Stimulated activated CD4-positive, alpha-beta T cell treated with anti-CD3 and anti-CD28 coated beads, Interleukin-1b, Interleukin-23, amount 100 ng/mL, for 48 hours (primary cell): ENCODE results near the gene CABP5.

Experiments
- DNase-seq: peaks from one replicate; pipeline ENCODE4 v3.0.0-alpha.2; 2020

The CABP5 gene

DNA sequence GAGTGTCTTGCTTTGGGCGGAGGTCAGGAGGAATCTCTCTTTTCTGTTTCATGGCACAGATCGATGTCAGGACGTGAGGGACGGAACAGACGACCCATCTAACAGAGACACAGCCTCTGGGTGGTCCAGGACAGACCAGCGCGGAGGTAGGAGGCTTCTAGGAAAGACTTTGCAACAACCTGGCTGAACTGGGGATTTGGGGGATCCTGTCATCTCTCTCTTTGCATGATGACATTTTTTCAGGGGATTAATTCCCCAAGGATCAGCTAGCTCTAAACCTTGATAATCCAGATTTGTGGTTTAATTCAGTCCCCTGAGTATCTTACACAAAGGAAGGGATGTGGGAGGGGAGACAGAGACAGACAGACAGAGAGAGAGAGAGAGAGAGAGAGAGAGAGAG lies 14.4 kb downstream of the CABP5 start:
- DNase-seq: no peak

DNA sequence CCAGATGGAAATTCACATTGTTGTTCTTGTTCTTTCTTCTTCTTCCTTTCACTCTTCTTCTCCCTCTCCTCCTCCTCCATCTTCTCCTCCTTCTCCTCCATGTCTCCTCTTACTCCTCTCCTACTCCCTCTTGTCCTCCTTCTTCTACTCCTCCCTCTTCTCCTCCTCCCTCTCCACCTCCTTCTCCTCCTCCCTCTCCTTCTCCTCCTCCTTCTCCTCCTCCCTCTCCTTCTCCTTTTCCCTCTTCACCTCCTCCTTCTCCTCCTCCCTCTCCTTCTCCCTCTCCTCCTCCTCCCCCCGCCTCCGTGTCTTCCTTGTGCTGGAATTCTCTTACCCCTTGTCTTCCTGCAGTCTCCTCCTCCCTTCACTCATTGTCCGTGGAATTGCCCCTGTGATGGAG lies 18.4 kb downstream of the CABP5 start:
- no peak for DNase-seq

DNA sequence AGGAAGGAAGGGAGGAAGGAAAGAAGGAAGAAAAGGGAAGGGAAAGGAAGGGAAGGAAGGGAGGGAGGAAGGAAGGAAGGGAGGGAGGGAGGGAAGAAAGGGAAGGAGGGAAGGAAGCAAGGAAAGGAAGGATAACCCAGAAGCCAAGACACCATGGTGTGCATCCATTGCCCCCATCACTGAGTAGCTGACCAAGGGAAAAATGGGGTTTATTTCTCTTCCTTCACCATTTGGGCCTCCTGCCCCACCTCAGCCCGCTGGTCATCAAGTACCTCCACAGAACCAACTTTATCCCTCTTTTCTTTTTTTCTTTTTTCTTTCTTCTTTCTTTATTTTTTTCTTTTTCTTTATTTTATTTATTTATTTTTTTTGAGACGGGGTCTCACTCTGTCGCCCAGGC lies 20.4 kb downstream of the CABP5 start:
- no peak for DNase-seq

DNA sequence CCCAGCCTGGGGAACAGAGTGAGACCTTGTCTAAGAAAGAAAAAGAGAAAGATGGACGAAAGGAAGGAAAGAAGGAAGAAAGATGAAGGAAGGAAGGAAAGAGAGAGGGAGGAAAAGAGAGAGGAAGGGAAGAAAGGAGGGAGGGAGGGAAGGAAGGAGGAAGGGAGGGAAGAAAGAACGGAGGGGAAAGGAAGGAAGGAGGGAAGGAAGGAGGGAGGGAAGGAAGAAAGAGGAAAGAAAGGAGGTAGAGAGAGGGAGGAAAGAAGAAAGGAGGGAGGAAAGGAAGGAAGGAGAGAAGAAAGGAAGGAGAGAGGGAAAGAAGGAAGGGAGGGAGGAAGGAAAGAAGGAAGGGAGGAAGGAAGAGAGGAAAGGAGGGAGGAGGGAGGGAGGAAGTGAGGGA lies 20.9 kb downstream of the CABP5 start:
- no peak for DNase-seq

DNA sequence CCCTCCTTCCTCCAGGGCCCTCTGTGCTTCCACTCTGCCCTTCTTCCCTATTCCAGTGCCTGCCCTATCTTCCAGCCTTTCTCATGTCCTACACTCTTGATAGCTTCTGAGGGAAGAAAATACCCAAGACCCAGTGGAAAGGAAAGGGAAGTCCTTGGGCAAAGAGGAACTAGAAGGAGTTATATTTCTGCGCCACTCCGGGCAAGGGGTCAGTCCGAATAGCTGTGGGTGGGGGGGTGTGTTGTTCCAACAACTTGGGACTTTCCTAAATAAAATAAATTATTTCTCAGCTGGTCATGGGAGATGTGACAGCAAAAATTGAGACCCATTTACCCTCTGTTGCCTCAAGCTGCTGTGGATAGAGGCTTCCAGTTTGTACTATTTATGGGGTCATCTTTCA lies 23.2 kb downstream of the CABP5 start:
- no peak for DNase-seq

DNA sequence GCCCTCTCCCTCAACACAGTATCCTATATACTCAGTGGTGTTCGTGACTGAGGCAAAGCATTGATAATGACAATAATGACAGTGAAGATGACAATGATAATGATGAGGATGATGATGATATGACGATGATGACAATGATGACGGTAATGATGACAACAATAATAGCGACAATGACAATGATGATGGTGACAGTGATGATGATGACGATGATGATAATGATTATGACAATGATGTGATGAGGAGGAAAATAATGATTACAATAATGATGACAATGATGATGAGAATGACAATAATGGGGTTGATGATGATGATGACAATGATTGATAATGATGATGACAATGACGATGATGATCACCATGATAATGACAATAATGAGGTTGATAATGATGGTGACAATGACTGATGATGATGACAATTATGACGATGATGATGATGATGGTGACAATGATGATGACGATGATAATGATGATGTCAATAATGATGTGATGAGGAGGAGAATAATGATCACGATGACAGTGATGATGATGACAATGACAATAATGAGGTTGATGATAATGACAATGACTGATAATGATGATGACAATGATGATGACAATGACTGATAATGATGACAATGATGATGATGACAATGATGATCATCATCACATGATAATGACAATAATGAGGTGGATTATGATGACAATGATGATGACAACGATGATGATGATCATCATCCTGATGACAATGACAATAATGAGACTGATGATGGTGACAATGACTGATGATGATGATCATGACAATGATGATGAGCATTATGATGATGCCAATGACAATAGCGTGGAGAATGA lies 32.7 kb downstream of the CABP5 start:
- DNase-seq: no peak

DNA sequence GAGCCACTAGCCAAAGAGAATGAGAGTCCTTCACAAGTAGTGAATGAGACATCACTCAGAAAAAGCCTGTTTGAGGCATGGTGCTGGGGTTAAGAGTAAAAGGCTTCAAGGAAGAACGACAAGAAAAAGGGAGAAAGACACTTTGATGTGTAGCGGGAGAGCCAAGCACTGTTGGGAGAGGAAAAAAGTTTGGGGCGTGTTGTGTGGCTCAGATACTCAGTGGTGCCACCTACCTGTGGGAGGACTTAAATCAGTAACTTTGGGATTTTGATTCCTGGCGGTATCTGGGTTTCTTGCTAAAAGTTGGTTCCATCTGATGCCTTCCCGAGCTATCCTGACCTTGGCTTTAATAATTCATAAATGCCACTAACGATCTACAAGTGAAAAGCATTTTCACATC lies 37.1 kb downstream of the CABP5 start:
- DNase-seq: peak; percentile 3

DNA sequence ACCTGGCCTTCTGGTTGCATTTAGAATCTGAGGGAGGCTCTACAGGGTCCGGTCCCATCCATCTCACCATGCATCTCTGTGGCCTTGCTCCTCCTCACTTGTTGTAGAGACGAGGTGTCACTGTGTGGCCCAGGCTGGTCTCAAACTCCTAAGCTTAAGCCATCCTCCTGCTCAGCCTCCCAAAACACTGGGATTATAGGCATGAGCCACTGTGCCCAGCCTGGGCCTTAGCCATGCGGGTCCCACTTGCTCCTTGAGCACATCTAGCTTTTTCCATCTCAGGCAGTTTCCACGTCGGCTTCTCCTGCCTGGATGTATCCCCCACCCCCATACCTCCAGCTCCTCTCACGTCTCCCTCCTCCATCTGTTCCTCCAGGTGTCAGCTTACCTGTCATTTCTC lies 39.6 kb downstream of the CABP5 start:
- DNase-seq: no peak

DNA sequence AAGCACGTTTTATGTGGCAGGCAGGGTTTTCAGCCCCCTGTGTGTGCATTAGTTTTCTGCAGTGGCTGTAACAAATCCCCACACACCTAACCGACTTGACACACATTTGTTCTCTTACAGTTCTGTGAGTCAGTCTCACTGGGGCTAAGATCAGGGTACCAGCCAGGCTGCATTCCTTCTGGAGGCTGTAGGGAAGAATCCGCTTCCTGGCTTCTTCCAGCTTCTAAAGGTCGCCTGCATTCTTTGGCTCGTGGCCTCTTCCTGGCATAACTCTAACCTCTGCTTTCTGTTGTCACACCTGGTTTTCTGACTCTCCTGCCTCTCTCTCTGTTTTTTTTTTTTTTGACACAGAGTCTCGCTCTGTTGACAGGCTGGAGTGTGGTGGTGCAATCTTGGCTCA lies 43.0 kb downstream of the CABP5 start:
- DNase-seq: no peak

- no peak for DNase-seq
Measured at GRCh38 chr19:47998800-47999199, 45.1 kb downstream of the CABP5 start.

DNA sequence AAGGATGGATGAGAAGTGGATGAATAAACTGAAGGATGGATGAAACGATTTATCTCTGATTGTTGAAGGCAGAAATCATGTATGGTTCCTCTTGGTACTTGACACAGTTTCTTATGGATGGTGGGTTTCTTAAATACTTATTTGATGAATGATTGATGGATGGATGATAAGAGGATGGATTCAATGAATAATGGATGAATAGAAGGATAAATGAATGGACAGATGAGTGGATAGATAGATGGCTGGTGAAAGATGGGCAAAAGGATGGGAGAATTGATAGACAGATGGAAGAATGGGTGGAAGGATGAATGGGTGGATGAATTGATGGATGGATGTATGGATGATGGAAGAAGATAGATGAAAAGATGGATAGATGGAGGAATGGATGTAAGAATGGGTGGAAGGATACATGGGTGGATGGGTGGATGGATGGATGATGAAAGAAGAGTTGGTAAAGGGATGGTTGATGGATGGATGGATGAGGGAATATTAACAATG lies 47.6 kb downstream of the CABP5 start:
- no peak for DNase-seq

DNA sequence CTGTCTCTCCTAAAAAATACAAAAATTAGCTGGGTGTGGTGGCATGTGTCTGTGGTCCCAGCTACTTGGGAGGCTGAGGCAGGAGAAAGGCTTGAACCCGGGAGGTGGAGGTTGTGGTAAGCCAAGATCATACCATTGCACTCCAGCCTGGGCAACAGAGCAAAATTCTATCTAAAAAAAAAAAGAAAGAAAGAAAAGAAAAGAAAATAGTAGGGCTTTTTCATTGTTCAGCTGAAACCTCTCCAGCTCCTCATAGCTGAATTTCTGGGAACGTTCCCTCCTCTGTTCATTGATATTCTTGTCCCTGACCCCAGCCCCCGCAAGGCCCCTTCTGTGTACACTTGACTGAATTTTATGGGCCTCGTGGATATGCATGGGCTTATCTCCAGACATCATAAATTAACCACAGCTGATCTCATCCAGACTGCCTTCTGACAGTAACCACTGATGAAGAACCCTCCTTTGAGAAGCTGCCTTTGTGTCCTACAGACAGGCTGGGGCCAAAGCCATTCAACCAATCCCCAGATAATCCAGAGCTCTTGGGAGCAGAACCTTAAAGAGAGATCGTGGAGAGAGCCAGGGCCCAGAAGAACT lies 49.6 kb downstream of the CABP5 start, which contains the start of gene ELSPBP1:
ELSPBP1 (plus strand) TSS at position 424 of the 594 bp plus-strand sequence. CDS start 14,036 bp downstream, outside the sequence.
- no peak for DNase-seq

GRCh38 chr19:47992070-47992469 lies 51.8 kb downstream of the CABP5 start, which contains the start of gene BSPH1:
Gene BSPH1 (minus strand): TSS chr19:47992170. CDS start chr19:47992081, 89 bp downstream.
- DNase-seq: no peak

DNA sequence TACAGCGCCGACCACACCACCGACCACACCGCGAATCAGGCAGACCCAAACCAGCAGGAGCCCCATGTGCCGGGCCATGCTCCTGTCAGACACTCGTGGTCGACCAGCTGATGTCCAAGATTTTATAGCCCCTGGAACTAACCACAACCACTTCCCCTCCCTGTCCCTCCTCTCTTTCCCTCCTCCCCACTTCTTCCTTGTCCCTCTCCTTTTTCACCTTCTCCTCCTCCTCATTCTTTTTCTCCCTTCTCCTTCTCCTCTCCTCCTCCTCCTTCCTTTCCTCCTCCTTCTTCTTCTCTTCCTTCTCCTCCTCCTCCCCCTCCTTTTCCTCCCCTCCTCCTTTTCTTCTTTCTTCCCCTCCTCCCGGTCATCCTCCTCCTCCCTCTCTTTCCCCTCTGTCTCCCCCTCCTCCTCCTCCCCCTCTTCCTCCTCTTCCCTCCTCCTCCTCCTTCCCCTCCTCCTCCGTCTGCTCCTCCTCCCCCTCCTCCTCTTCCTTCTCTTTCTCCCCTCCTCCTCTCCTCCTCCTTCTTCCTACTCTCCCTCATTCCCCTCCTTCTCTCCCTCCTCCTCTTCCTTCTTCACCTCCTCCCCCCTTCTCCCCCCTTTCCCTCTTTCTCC lies 52.6 kb downstream of the CABP5 start:
- no peak for DNase-seq
